PFSK-1 (cell line): ENCODE data around the gene ZNHIT2.

Experiments used
- FOXP2 ChIP-seq: optimal IDR thresholded peaks from 2 replicates; pipeline ENCODE3; 2011; ENCODE audit warnings: borderline replicate concordance, control low read depth, inconsistent platforms; ENCODE audit not compliant: insufficient read depth; ENCODE audit errors: extremely low read length, extremely low read depth
- POLR2AphosphoS5 ChIP-seq: IDR thresholded peaks from 2 replicates; pipeline ENCODE4 v1.6.1; 2012; ENCODE audit warnings: low read depth, mild to moderate bottlenecking, control low read depth, low read length, moderate library complexity
- SIN3A ChIP-seq: IDR thresholded peaks from 2 replicates; pipeline ENCODE4 v1.6.1; 2012; ENCODE audit warnings: mild to moderate bottlenecking, low read length, moderate library complexity, borderline replicate concordance; ENCODE audit not compliant: insufficient read depth
- TAF1 ChIP-seq: IDR thresholded peaks from 2 replicates; pipeline ENCODE4 v1.6.1; 2012; ENCODE audit warnings: low read length, control low read depth, borderline replicate concordance; ENCODE audit not compliant: insufficient read depth
- TF ChIP-seq, protein P1 (sequence below), 2 experiments: IDR thresholded peaks; 2 replicates each; pipeline versions ENCODE4 v1.6.1 to v1.8.0; 2011 to 2012; ENCODE audit warnings: low read depth in 2 of 2, low read length in 2 of 2, control low read depth in 1 of 2, inconsistent platforms in 1 of 2, mild to moderate bottlenecking in 1 of 2, moderate library complexity in 1 of 2; ENCODE audit not compliant: insufficient read depth in 1 of 2

DNA sequence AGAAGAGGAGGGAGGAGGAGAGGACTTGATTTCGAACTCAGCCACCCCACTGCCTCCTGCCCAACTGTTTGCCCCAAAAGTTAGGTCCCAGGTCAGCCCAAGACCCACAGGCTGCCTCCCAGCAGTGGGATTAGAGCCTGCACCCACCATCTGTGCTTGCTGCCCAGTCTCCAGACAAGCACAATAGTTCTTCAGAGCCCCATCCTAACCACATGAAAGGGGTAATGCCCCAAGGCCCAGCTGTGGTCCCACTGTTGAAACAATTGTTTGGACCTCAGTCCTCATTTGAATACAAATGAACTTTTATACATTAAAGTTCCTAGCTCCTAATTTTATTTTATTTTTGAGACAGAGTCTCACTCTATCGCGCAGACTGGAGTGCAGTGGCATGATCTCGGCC is 26.9 kb downstream of the ZNHIT2 start:
- TF ChIP-seq TAF1 = no peak
- TF ChIP-seq, protein P1, sequence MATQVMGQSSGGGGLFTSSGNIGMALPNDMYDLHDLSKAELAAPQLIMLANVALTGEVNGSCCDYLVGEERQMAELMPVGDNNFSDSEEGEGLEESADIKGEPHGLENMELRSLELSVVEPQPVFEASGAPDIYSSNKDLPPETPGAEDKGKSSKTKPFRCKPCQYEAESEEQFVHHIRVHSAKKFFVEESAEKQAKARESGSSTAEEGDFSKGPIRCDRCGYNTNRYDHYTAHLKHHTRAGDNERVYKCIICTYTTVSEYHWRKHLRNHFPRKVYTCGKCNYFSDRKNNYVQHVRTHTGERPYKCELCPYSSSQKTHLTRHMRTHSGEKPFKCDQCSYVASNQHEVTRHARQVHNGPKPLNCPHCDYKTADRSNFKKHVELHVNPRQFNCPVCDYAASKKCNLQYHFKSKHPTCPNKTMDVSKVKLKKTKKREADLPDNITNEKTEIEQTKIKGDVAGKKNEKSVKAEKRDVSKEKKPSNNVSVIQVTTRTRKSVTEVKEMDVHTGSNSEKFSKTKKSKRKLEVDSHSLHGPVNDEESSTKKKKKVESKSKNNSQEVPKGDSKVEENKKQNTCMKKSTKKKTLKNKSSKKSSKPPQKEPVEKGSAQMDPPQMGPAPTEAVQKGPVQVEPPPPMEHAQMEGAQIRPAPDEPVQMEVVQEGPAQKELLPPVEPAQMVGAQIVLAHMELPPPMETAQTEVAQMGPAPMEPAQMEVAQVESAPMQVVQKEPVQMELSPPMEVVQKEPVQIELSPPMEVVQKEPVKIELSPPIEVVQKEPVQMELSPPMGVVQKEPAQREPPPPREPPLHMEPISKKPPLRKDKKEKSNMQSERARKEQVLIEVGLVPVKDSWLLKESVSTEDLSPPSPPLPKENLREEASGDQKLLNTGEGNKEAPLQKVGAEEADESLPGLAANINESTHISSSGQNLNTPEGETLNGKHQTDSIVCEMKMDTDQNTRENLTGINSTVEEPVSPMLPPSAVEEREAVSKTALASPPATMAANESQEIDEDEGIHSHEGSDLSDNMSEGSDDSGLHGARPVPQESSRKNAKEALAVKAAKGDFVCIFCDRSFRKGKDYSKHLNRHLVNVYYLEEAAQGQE (IDR thresholded peaks at IDR 0.05; ENCODE audit: insufficient read depth in 1 of 2, low read depth in 2 of 2, low read length in 2 of 2) = no peak
- 0 out of 2 replicates have a peak, but pooled peaks have one; percentile 14 for TF ChIP-seq POLR2AphosphoS5
- TF ChIP-seq SIN3A = no peak
- no peak for TF ChIP-seq FOXP2
